ENCODE results near the gene RANGRF.

Gene RANGRF

GRCh38 chr17:8257801-8258200, 30.7 kb upstream of the RANGRF start:
- H3K9me3 ChIP-seq (ENCODE audit: control insufficient read depth, insufficient read depth, low read length), result no peaks in the 10 kb centered on the region
- H3K36me3 ChIP-seq (ENCODE audit: control insufficient read depth, insufficient read depth, low read length), result peaks cover 54% of the 10 kb centered on the region

GRCh38 chr17:8264320-8264719, 24.1 kb upstream of the RANGRF start:
- H3K4me3 ChIP-seq (ENCODE audit: low read depth, low read length), result no peak overlapping the region
- no peak overlapping the region for H3K9ac ChIP-seq (ENCODE audit: low read depth, low read length)
- H3K4me1 ChIP-seq (ENCODE audit: control insufficient read depth, insufficient read depth, low read length), result no peaks in the 10 kb centered on the region
- no peaks in the 10 kb centered on the region for H3K9me3 ChIP-seq (ENCODE audit: control insufficient read depth, insufficient read depth, low read length)
- no peaks in the 10 kb centered on the region for H3K27me3 ChIP-seq (ENCODE audit: control insufficient read depth, insufficient read depth, low read length)
- H3K36me3 ChIP-seq (ENCODE audit: control insufficient read depth, insufficient read depth, low read length), result peaks cover 72% of the 10 kb centered on the region

More at GRCh38 chr17:8257801-8258200, 30.7 kb upstream of the RANGRF start:
- H3K27me3 ChIP-seq (ENCODE audit: control insufficient read depth, insufficient read depth, low read length), result no peaks in the 10 kb centered on the region
- no peaks in the 10 kb centered on the region for H3K4me1 ChIP-seq (ENCODE audit: control insufficient read depth, insufficient read depth, low read length)
- no peak overlapping the region for H3K9ac ChIP-seq (ENCODE audit: low read depth, low read length)
- no peak overlapping the region for H3K4me3 ChIP-seq (ENCODE audit: low read depth, low read length)

GRCh38 chr17:8264836-8265542, 23.5 kb upstream of the RANGRF start:
- no peaks in the 10 kb centered on the region for H3K27me3 ChIP-seq (ENCODE audit: control insufficient read depth, insufficient read depth, low read length)
- no peaks in the 10 kb centered on the region for H3K9me3 ChIP-seq (ENCODE audit: control insufficient read depth, insufficient read depth, low read length)
- no peaks in the 10 kb centered on the region for H3K4me1 ChIP-seq (ENCODE audit: control insufficient read depth, insufficient read depth, low read length)
- no peak overlapping the region for H3K4me3 ChIP-seq (ENCODE audit: low read depth, low read length)
- peaks cover 67% of the 10 kb centered on the region for H3K36me3 ChIP-seq (ENCODE audit: control insufficient read depth, insufficient read depth, low read length)
- H3K9ac ChIP-seq (ENCODE audit: low read depth, low read length), result no peak overlapping the region

GRCh38 chr17:8266648-8267479, 21.6 kb upstream of the RANGRF start:
- Histone ChIP-seq H3K4me3 (ENCODE audit: low read depth, low read length) (no peak overlapping the region), H3K36me3 (ENCODE audit: control insufficient read depth, insufficient read depth, low read length) (peaks cover 63% of the 10 kb centered on the region), H3K4me1 (ENCODE audit: control insufficient read depth, insufficient read depth, low read length) (no peaks in the 10 kb centered on the region), H3K9me3 (ENCODE audit: control insufficient read depth, insufficient read depth, low read length) (no peaks in the 10 kb centered on the region), H3K9ac (ENCODE audit: low read depth, low read length) (no peak overlapping the region), H3K27me3 (ENCODE audit: control insufficient read depth, insufficient read depth, low read length) (no peaks in the 10 kb centered on the region)

- no peak overlapping the region for H3K9ac ChIP-seq (ENCODE audit: low read depth, low read length)
- H3K36me3 ChIP-seq (ENCODE audit: control insufficient read depth, insufficient read depth, low read length), result peaks cover 63% of the 10 kb centered on the region
- no peaks in the 10 kb centered on the region for H3K9me3 ChIP-seq (ENCODE audit: control insufficient read depth, insufficient read depth, low read length)
- H3K27me3 ChIP-seq (ENCODE audit: control insufficient read depth, insufficient read depth, low read length), result no peaks in the 10 kb centered on the region
- H3K4me3 ChIP-seq (ENCODE audit: low read depth, low read length), result no peak overlapping the region
- H3K4me1 ChIP-seq (ENCODE audit: control insufficient read depth, insufficient read depth, low read length), result no peaks in the 10 kb centered on the region
Observed at GRCh38 chr17:8267480-8268147, 20.9 kb upstream of the RANGRF start.

- no peaks in the 10 kb centered on the region for H3K4me1 ChIP-seq (ENCODE audit: control insufficient read depth, insufficient read depth, low read length)
- no peaks in the 10 kb centered on the region for H3K9me3 ChIP-seq (ENCODE audit: control insufficient read depth, insufficient read depth, low read length)
- H3K27me3 ChIP-seq (ENCODE audit: control insufficient read depth, insufficient read depth, low read length), result no peaks in the 10 kb centered on the region
- H3K36me3 ChIP-seq (ENCODE audit: control insufficient read depth, insufficient read depth, low read length), result peaks cover 52% of the 10 kb centered on the region
- no peak overlapping the region for H3K4me3 ChIP-seq (ENCODE audit: low read depth, low read length)
- H3K9ac ChIP-seq (ENCODE audit: low read depth, low read length), result no peak overlapping the region
Observed at GRCh38 chr17:8268550-8269298, 19.7 kb upstream of the RANGRF start.

GRCh38 chr17:8272421-8272820, 16.0 kb upstream of the RANGRF start:
- H3K4me1 ChIP-seq (ENCODE audit: control insufficient read depth, insufficient read depth, low read length), result no peaks in the 10 kb centered on the region
- no peaks in the 10 kb centered on the region for H3K27me3 ChIP-seq (ENCODE audit: control insufficient read depth, insufficient read depth, low read length)
- no peak overlapping the region for H3K9ac ChIP-seq (ENCODE audit: low read depth, low read length)
- H3K9me3 ChIP-seq (ENCODE audit: control insufficient read depth, insufficient read depth, low read length), result no peaks in the 10 kb centered on the region
- no peak overlapping the region for H3K4me3 ChIP-seq (ENCODE audit: low read depth, low read length)
- H3K36me3 ChIP-seq (ENCODE audit: control insufficient read depth, insufficient read depth, low read length), result peaks cover 15% of the 10 kb centered on the region

- H3K4me3 ChIP-seq (ENCODE audit: low read depth, low read length), result no peak overlapping the region
- no peaks in the 10 kb centered on the region for H3K27me3 ChIP-seq (ENCODE audit: control insufficient read depth, insufficient read depth, low read length)
- peaks cover 7% of the 10 kb centered on the region for H3K36me3 ChIP-seq (ENCODE audit: control insufficient read depth, insufficient read depth, low read length)
- no peak overlapping the region for H3K9ac ChIP-seq (ENCODE audit: low read depth, low read length)
- no peaks in the 10 kb centered on the region for H3K4me1 ChIP-seq (ENCODE audit: control insufficient read depth, insufficient read depth, low read length)
- H3K9me3 ChIP-seq (ENCODE audit: control insufficient read depth, insufficient read depth, low read length), result no peaks in the 10 kb centered on the region
Observed at GRCh38 chr17:8273884-8274444, 14.5 kb upstream of the RANGRF start.

- H3K36me3 ChIP-seq (ENCODE audit: control insufficient read depth, insufficient read depth, low read length), result peaks cover 6% of the 10 kb centered on the region
- no peaks in the 10 kb centered on the region for H3K9me3 ChIP-seq (ENCODE audit: control insufficient read depth, insufficient read depth, low read length)
- no peaks in the 10 kb centered on the region for H3K27me3 ChIP-seq (ENCODE audit: control insufficient read depth, insufficient read depth, low read length)
- no peaks in the 10 kb centered on the region for H3K4me1 ChIP-seq (ENCODE audit: control insufficient read depth, insufficient read depth, low read length)
- H3K9ac ChIP-seq (ENCODE audit: low read depth, low read length), result no peak overlapping the region
- no peak overlapping the region for H3K4me3 ChIP-seq (ENCODE audit: low read depth, low read length)
Observed at GRCh38 chr17:8274816-8275215, 13.7 kb upstream of the RANGRF start.

GRCh38 chr17:8275421-8276290, 12.8 kb upstream of the RANGRF start:
- Histone ChIP-seq H3K4me1 (ENCODE audit: control insufficient read depth, insufficient read depth, low read length) (no peaks in the 10 kb centered on the region), H3K36me3 (ENCODE audit: control insufficient read depth, insufficient read depth, low read length) (no peaks in the 10 kb centered on the region), H3K9ac (ENCODE audit: low read depth, low read length) (no peak overlapping the region), H3K9me3 (ENCODE audit: control insufficient read depth, insufficient read depth, low read length) (no peaks in the 10 kb centered on the region), H3K27me3 (ENCODE audit: control insufficient read depth, insufficient read depth, low read length) (no peaks in the 10 kb centered on the region), H3K4me3 (ENCODE audit: low read depth, low read length) (no peak overlapping the region)

Measured in iPS-15b (cell line).